ENCODE measurements around the gene FAM20A. TPM values are rescaled to one million over a fixed set of nuclear protein-coding genes. Genes with fewer than 3 reads are reported as not detected.

FAM20A gene
- total RNA-seq, 2 experiments from 2014 or later, result not detected

DNA sequence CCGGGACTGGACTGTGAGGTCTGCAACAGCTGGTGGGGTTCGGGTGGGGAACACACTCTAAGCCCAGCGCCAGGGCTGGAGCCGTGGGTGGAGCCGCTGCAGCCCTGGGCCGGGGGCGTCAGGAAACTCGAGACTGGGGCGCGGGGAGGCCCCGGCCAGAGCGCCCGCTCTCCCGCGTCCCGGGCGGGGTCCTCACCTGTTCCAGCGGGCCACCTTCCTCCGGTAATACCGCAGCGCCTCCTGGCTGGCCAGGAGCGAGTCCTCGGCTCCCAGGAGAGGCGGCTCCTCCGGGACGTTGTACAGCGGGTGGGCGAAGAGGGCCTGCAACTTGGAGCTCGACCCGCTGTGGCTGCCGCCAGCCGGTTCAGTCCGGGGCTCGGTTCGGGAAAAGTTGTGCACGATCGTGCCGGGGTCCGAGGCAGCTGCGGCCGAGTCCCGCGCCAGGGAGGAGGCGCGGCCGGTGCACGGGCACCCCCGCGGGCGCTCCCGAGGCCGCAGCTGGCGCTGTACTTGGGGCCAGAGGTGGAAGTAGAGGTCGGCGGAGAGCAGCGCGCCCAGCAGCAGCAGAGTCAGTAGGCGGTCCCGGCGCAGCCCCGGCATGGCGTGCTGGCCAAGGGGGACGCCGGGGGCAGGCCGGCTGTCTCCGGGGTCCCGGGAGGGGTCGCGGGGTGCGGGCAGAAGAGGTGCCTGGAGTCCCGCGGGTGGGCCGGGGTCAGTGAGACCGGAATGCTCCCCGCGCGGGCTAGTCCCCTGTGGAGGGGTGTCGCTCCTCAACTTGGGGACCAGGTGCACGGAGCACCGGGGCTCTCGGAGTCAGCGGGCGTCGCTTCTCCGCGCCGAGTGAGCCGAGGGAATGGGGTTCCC, 868 bp downstream of the FAM20A start:
- no peak overlapping the region for H3K4me3 ChIP-seq (ENCODE audit: low read length)
- H3K27me3 Mint-ChIP-seq, result peaks cover 79% of the 10 kb centered on the region
- no peak overlapping the region for H3K4me3 Mint-ChIP-seq
- ChIA-PET CTCF (no interaction called here), POLR2A (no interaction called here)
- no peaks in the 10 kb centered on the region for H3K36me3 Mint-ChIP-seq (ENCODE audit: low read depth)
- peaks cover 28% of the 10 kb centered on the region for H3K4me1 ChIP-seq (ENCODE audit: insufficient read depth, low read length)
- intact Hi-C loops (cut with DNase I, micrococcal nuclease), result no loop called here
- H3K9me3 Mint-ChIP-seq, result no peaks in the 10 kb centered on the region
- no peaks in the 10 kb centered on the region for H3K36me3 ChIP-seq (ENCODE audit: insufficient read depth, low read length)
- TF ChIP-seq, protein P1, sequence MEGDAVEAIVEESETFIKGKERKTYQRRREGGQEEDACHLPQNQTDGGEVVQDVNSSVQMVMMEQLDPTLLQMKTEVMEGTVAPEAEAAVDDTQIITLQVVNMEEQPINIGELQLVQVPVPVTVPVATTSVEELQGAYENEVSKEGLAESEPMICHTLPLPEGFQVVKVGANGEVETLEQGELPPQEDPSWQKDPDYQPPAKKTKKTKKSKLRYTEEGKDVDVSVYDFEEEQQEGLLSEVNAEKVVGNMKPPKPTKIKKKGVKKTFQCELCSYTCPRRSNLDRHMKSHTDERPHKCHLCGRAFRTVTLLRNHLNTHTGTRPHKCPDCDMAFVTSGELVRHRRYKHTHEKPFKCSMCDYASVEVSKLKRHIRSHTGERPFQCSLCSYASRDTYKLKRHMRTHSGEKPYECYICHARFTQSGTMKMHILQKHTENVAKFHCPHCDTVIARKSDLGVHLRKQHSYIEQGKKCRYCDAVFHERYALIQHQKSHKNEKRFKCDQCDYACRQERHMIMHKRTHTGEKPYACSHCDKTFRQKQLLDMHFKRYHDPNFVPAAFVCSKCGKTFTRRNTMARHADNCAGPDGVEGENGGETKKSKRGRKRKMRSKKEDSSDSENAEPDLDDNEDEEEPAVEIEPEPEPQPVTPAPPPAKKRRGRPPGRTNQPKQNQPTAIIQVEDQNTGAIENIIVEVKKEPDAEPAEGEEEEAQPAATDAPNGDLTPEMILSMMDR (IDR thresholded peaks at IDR 0.05), result no peak
- DNase-seq (peak in 1 of 14 experiments; percentile 13), ATAC-seq (ENCODE audit: poor library complexity) (no peak)
- H3K27ac Mint-ChIP-seq, result no peak overlapping the region
- H3K4me1 Mint-ChIP-seq (ENCODE audit: low read depth), result peaks cover 31% of the 10 kb centered on the region
- H3K27me3 ChIP-seq (ENCODE audit: control insufficient read depth in 1 of 2, insufficient read depth in 2 of 2, low read length in 2 of 2), result peaks cover 27 to 54% of the 10 kb centered on the region in 2 experiments
- peaks cover 0 to 7% of the 10 kb centered on the region in 2 experiments for H3K9me3 ChIP-seq (ENCODE audit: control insufficient read depth in 1 of 2, insufficient read depth in 1 of 2, low read length in 2 of 2)
- H3K27ac ChIP-seq (ENCODE audit: low read depth in 1 of 2, low read length in 2 of 2), result no peak overlapping the region

DNA sequence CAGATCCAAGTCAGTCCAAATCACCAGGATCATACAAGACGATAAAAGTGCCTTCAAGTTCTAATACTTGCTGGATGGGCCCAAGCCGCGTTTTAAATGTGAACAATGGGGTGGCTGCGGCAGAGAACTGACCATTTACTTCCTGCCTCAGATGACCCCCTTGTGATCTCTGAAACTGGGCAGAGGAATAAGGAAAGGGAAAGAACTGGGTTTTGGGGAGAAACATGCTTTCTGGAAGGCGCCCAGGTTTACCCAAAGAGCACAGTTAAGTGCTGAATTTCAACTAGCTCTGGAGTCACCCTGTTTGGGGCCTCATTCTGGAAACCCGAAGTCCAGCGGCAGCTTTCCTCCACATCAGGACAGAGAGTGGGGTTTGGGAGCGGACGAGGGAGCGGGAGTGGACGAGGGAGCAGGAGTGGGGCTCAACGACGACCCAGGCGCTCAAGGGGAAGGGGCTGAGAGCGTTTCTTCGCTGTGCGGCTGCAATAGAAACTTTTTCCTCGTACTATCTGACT, 1.6 kb downstream of the FAM20A start:
- H3K27ac ChIP-seq (ENCODE audit: low read depth in 1 of 2, low read length in 2 of 2), result no peak overlapping the region
- TF ChIP-seq, protein P1 (IDR thresholded peaks at IDR 0.05), result no peak
- Mint-ChIP-seq H3K4me3 (peak overlapping the region; percentile 76), H3K9me3 (no peaks in the 10 kb centered on the region), H3K36me3 (ENCODE audit: low read depth) (no peaks in the 10 kb centered on the region), H3K27me3 (peaks cover 80% of the 10 kb centered on the region), H3K4me1 (ENCODE audit: low read depth) (peaks cover 33% of the 10 kb centered on the region), H3K27ac (no peak overlapping the region)
- ATAC-seq (ENCODE audit: poor library complexity) (no peak), DNase-seq (no peak)
- H3K4me1 ChIP-seq (ENCODE audit: insufficient read depth, low read length), result peaks cover 28% of the 10 kb centered on the region
- ChIA-PET POLR2A (no interaction called here), CTCF (no interaction called here)
- intact Hi-C loops (cut with DNase I, micrococcal nuclease), result no loop called here
- no peak overlapping the region for H3K4me3 ChIP-seq (ENCODE audit: low read length)
- H3K36me3 ChIP-seq (ENCODE audit: insufficient read depth, low read length), result no peaks in the 10 kb centered on the region
- peaks cover 0 to 7% of the 10 kb centered on the region in 2 experiments for H3K9me3 ChIP-seq (ENCODE audit: control insufficient read depth in 1 of 2, insufficient read depth in 1 of 2, low read length in 2 of 2)
- peaks cover 27 to 54% of the 10 kb centered on the region in 2 experiments for H3K27me3 ChIP-seq (ENCODE audit: control insufficient read depth in 1 of 2, insufficient read depth in 2 of 2, low read length in 2 of 2)

DNA sequence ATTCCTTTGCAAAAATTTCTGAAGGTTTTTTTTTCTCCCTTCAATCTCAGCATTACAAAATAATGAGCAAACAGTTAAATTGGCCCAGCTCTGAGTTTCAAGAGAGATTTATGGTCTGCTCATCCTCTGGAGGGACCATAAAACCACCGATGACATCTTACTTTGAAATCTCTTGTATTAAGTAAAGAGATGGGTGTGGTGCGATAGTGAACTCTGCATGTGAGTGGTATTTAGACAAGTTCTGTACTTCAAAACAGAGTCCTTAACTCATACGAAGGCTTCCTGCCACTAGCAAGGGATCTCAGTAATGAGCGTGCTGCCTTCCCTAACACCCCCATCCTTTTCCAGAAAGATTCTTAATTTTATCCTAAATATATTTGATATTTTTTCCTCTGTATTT, 2.1 kb downstream of the FAM20A start:
- Mint-ChIP-seq H3K4me3 (no peak overlapping the region), H3K27me3 (peaks cover 82% of the 10 kb centered on the region)
- POLR2A ChIA-PET, result no interaction called here

More for the DNA sequence above, 2.1 kb downstream of the FAM20A start:
- intact Hi-C loops (cut with DNase I, micrococcal nuclease), result no loop called here
- Histone ChIP-seq H3K27me3 (ENCODE audit: control insufficient read depth in 1 of 2, insufficient read depth in 2 of 2, low read length in 2 of 2) (peaks cover 27 to 54% of the 10 kb centered on the region in 2 experiments), H3K4me1 (ENCODE audit: insufficient read depth, low read length) (peaks cover 28% of the 10 kb centered on the region), H3K9me3 (ENCODE audit: control insufficient read depth in 1 of 2, insufficient read depth in 1 of 2, low read length in 2 of 2) (peaks cover 0 to 7% of the 10 kb centered on the region in 2 experiments), H3K36me3 (ENCODE audit: insufficient read depth, low read length) (no peaks in the 10 kb centered on the region), H3K4me3 (ENCODE audit: low read length) (no peak overlapping the region), H3K27ac (ENCODE audit: low read depth in 1 of 2, low read length in 2 of 2) (no peak overlapping the region)
- H3K9me3 Mint-ChIP-seq, result no peaks in the 10 kb centered on the region
- peaks cover 33% of the 10 kb centered on the region for H3K4me1 Mint-ChIP-seq (ENCODE audit: low read depth)
- H3K36me3 Mint-ChIP-seq (ENCODE audit: low read depth), result no peaks in the 10 kb centered on the region
- DNase-seq, result no peak
- no peak overlapping the region for H3K27ac Mint-ChIP-seq
- CTCF ChIA-PET, result no interaction called here
- TF ChIP-seq, protein P1 (IDR thresholded peaks at IDR 0.05), result no peak
- no peak for ATAC-seq (ENCODE audit: poor library complexity)

All from CD4-positive, alpha-beta T cell (primary cell).